Lung (tissue), 12 donors: ENCODE results near the gene THADA. TPM values are rescaled to one million over a fixed set of nuclear protein-coding genes. Genes with fewer than 3 reads are reported as not detected.

Source experiments
- ATAC-seq: fragments of 200-7000 bp; cut with Tn5 transposase; one replicate; pipeline ENCODE4 v1.9.1; 2020; ENCODE audit warnings: moderate number of reproducible peaks; ENCODE audit not compliant: insufficient read depth, low FRiP score
- DNase-seq, 3 donors: peaks; one replicate each; pipeline ENCODE4 v3.0.0-alpha.2; 2013 to 2017
- H3K27ac ChIP-seq, 2 donors: one replicate each; pipeline ENCODE4 v1.5.1; 2013; ENCODE audit warnings: mild to moderate bottlenecking in 2 of 2, moderate library complexity in 2 of 2, control low read depth in 1 of 2, inconsistent platforms in 1 of 2, low read depth in 1 of 2, low read length in 1 of 2
- H3K27me3 ChIP-seq, 3 donors: one replicate each; pipeline ENCODE4 v1.5.1; 2013; ENCODE audit warnings: low read length in 2 of 3; ENCODE audit not compliant: control insufficient read depth in 3 of 3, insufficient read depth in 3 of 3
- H3K36me3 ChIP-seq, 4 donors: one replicate each; pipeline ENCODE4 v1.5.1; 2013; ENCODE audit warnings: low read length in 4 of 4, mild to moderate bottlenecking in 1 of 4, moderate library complexity in 1 of 4; ENCODE audit not compliant: control insufficient read depth in 4 of 4, insufficient read depth in 4 of 4
- H3K4me1 ChIP-seq, 5 donors: one replicate each; pipeline ENCODE4 v1.5.1; 2013; ENCODE audit warnings: low read length in 5 of 5, mild to moderate bottlenecking in 2 of 5, moderate library complexity in 1 of 5; ENCODE audit not compliant: control insufficient read depth in 5 of 5, insufficient read depth in 5 of 5
- H3K4me3 ChIP-seq: one replicate; pipeline ENCODE4 v1.5.1; 2013; ENCODE audit warnings: mild to moderate bottlenecking, control low read depth, moderate library complexity
- H3K9ac ChIP-seq, 2 donors: one replicate each; pipeline ENCODE4 v1.5.1; 2013; ENCODE audit warnings: low read length in 2 of 2, control low read depth in 1 of 2; ENCODE audit not compliant: insufficient read depth in 1 of 2
- H3K9me3 ChIP-seq, 4 donors: one replicate each; pipeline ENCODE4 v1.5.1; 2013; ENCODE audit warnings: low read length in 3 of 4, mild to moderate bottlenecking in 1 of 4, moderate library complexity in 1 of 4; ENCODE audit not compliant: control insufficient read depth in 4 of 4, insufficient read depth in 3 of 4
- CTCF ChIP-seq: IDR thresholded peaks from 2 replicates; pipeline ENCODE4 v1.5.1; 2012; ENCODE audit warnings: mild to moderate bottlenecking; ENCODE audit errors: control extremely low read depth, extremely low read depth
- WGBS, 2 donors: extraction: QIAGEN DNeasy Blood & Tissue Kit; methylation state at CpG; one replicate each; pipeline ENCODE4 v1.1.7; 2013; 5-methylcytosine and 5-hydroxymethylcytosine counted together
- polyA plus RNA-seq, 2 donors: library from polyadenylated mRNA; stranded (reverse); fragments of 200-250 nt; gene quantifications; one replicate each; pipeline ENCODE4 v1.2.1, GENCODE V29; 2013
- total RNA-seq, 2 donors: library from RNA; depleted of rRNA in 1 of 2; stranded (reverse); fragments of >200 nt in 1 of 2; gene quantifications; one replicate each; pipeline ENCODE4 v1.2.1, GENCODE V29; 2014 to 2021
- donor health status: control.
- donor health status: control.
- donor health status: Bipolar disorder and iron deficiency.
- donor health status: healthy.
- donor health status: DM: yes; HTN: yes; CAD: no.

The THADA gene
- total and polyA plus RNA-seq, 4 donors: 11.3 to 72.5 (median 25.2) TPM

GRCh38 chr2:43484323-43484930 is 111.4 kb downstream of the THADA start:
- Histone ChIP-seq H3K9me3 (no peaks in the 10 kb centered on the region), H3K27ac (no peak overlapping the region), H3K4me3 (no peak overlapping the region), H3K27me3 (no peaks in the 10 kb centered on the region), H3K36me3 (peaks cover 0 to 5% (median 4%) of the 10 kb centered on the region in 4 donors), H3K4me1 (peaks cover 0 to 30% (median 7%) of the 10 kb centered on the region in 5 donors), H3K9ac (no peak overlapping the region)
- ATAC-seq: no peak
- peak in 2 of 3 donors; percentile 93 to 96 for DNase-seq
- peak; percentile 48 for TF ChIP-seq CTCF

- TF ChIP-seq CTCF: no peak
- peak overlapping the region in 1 of 2 donors; percentile 45 for H3K27ac ChIP-seq
- DNase-seq: no peak
- no peak overlapping the region for H3K4me3 ChIP-seq
- H3K4me1 ChIP-seq: peaks cover 0 to 30% (median 8%) of the 10 kb centered on the region in 5 donors
- no peak for ATAC-seq
- H3K36me3 ChIP-seq: peaks cover 0 to 5% (median 4%) of the 10 kb centered on the region in 4 donors
- H3K9ac ChIP-seq: peak overlapping the region in 1 of 2 donors; percentile 23
- no peaks in the 10 kb centered on the region for H3K27me3 ChIP-seq
- no peaks in the 10 kb centered on the region for H3K9me3 ChIP-seq
- 29 to 43% methylated on average over 4 of the region's 4 CpGs for WGBS, 2 donors
These were observed 112.9 kb downstream of the THADA start for GRCh38 chr2:43482961-43483360.

GRCh38 chr2:43481927-43482542 is 113.8 kb downstream of the THADA start:
- Histone ChIP-seq H3K9me3 (no peaks in the 10 kb centered on the region), H3K27me3 (no peaks in the 10 kb centered on the region), H3K36me3 (peaks cover 0 to 5% (median 4%) of the 10 kb centered on the region in 4 donors), H3K27ac (no peak overlapping the region), H3K4me3 (no peak overlapping the region), H3K4me1 (peaks cover 0 to 30% (median 8%) of the 10 kb centered on the region in 5 donors), H3K9ac (no peak overlapping the region)
- DNase-seq (no peak), ATAC-seq (no peak)
- 88 to 92% methylated on average over 4 of the region's 4 CpGs for WGBS, 2 donors
- TF ChIP-seq CTCF: no peak
